Stomach (tissue), 4 donors: ENCODE data around the gene BCL2L11.

ENCODE experiments used
- CTCF ChIP-seq, 7 experiments: fragments of 450-650 bp in 4 of 7; fragments of 200-600 bp in 3 of 7; sonication (generic) in 3 of 7; IDR thresholded peaks; one replicate each; pipeline ENCODE4 v1.5.1; 2016 to 2019; ENCODE audit warnings: antibody characterized with exemption in 7 of 7, control low read depth in 2 of 7, mild to moderate bottlenecking in 1 of 7
- POLR2AphosphoS5 ChIP-seq, 3 donors: sonication (generic); formaldehyde crosslinking; IDR thresholded peaks; one replicate each; pipeline ENCODE4 v1.6.1; 2016; ENCODE audit warnings: antibody characterized with exemption in 3 of 3

GRCh38 chr2:111135237-111135909 lies 14.7 kb downstream of the BCL2L11 start:
- no peak for TF ChIP-seq CTCF (IDR thresholded peaks at IDR 0.05)
- TF ChIP-seq POLR2AphosphoS5 (IDR thresholded peaks at IDR 0.05): no peak
